H9 (cell line): Measurements from ENCODE around the gene DLG1. TPM values are rescaled to one million over a fixed set of nuclear protein-coding genes. Genes with fewer than 3 reads are reported as not detected.

ENCODE experiments used
- DNase-seq: peaks from one replicate; pipeline ENCODE4 v3.0.0-alpha.2; 2017
- H2AFZ ChIP-seq: one replicate; pipeline ENCODE4 v1.6.1; 2013; ENCODE audit warnings: mild to moderate bottlenecking, low read length, control low read depth, moderate library complexity
- H2AK5ac ChIP-seq: 2 replicates; pipeline ENCODE4 v1.6.1; 2013; ENCODE audit warnings: low read length, control low read depth, mixed read lengths; ENCODE audit not compliant: insufficient read length
- H2BK120ac ChIP-seq: one replicate; pipeline ENCODE4 v1.6.1; 2013; ENCODE audit warnings: low read depth, mild to moderate bottlenecking, low read length, control low read depth, inconsistent platforms; ENCODE audit not compliant: poor library complexity, severe bottlenecking
- H2BK12ac ChIP-seq: 2 replicates; pipeline ENCODE4 v1.6.1; 2013; ENCODE audit warnings: low read length, control low read depth, mixed read lengths, low read depth; ENCODE audit not compliant: insufficient read length
- H2BK15ac ChIP-seq: 2 replicates; pipeline ENCODE4 v1.6.1; 2013; ENCODE audit warnings: low read depth, low read length, control low read depth
- H2BK20ac ChIP-seq: one replicate; pipeline ENCODE4 v1.6.1; 2013; ENCODE audit warnings: low read depth, mild to moderate bottlenecking, low read length, control low read depth, inconsistent platforms; ENCODE audit not compliant: poor library complexity, severe bottlenecking
- H2BK5ac ChIP-seq: 2 replicates; pipeline ENCODE4 v1.6.1; 2013; ENCODE audit warnings: low read length, control low read depth, mixed read lengths; ENCODE audit not compliant: insufficient read length
- H3K14ac ChIP-seq: 2 replicates; pipeline ENCODE4 v1.6.1; 2013; ENCODE audit warnings: low read length, control low read depth; ENCODE audit not compliant: insufficient read depth
- H3K18ac ChIP-seq: 2 replicates; pipeline ENCODE4 v1.6.1; 2013; ENCODE audit warnings: low read depth, mild to moderate bottlenecking, mixed read lengths, low read length, control low read depth; ENCODE audit not compliant: insufficient read length
- H3K23ac ChIP-seq: 2 replicates; pipeline ENCODE4 v1.6.1; 2013; ENCODE audit warnings: low read length, control low read depth, mixed read lengths, low read depth; ENCODE audit not compliant: insufficient read length
- H3K23me2 ChIP-seq: 2 replicates; pipeline ENCODE4 v1.6.1; 2013; ENCODE audit warnings: low read depth, mild to moderate bottlenecking, mixed read lengths, low read length, control low read depth; ENCODE audit not compliant: insufficient read length, poor library complexity, severe bottlenecking
- H3K27ac ChIP-seq: 2 replicates; pipeline ENCODE4 v1.5.1; 2013; ENCODE audit warnings: low read length, control low read depth, mixed read lengths, low read depth; ENCODE audit not compliant: insufficient read length
- H3K27me3 ChIP-seq: 2 replicates; pipeline ENCODE4 v1.6.1; 2013; ENCODE audit warnings: low read length, control low read depth, inconsistent platforms; ENCODE audit not compliant: insufficient read depth
- H3K4ac ChIP-seq: 2 replicates; pipeline ENCODE4 v1.6.1; 2013; ENCODE audit warnings: low read depth, mild to moderate bottlenecking, control low read depth, inconsistent platforms, low read length, moderate library complexity
- H3K4me1 ChIP-seq: 2 replicates; pipeline ENCODE4 v1.6.1; 2013; ENCODE audit warnings: low read length, control low read depth, inconsistent platforms; ENCODE audit not compliant: insufficient read depth
- H3K4me2 ChIP-seq: 2 replicates; pipeline ENCODE4 v1.6.1; 2013; ENCODE audit warnings: low read length, control low read depth, mixed read lengths; ENCODE audit not compliant: insufficient read length, insufficient read depth
- H3K56ac ChIP-seq: 2 replicates; pipeline ENCODE4 v1.6.1; 2013; ENCODE audit warnings: low read depth, mild to moderate bottlenecking, mixed read lengths, low read length, control low read depth; ENCODE audit not compliant: insufficient read length
- H3K79me1 ChIP-seq: 2 replicates; pipeline ENCODE4 v1.6.1; 2013; ENCODE audit warnings: low read depth, mild to moderate bottlenecking, moderate library complexity, low read length, control low read depth, inconsistent platforms; ENCODE audit not compliant: insufficient read depth, poor library complexity, severe bottlenecking
- H3K79me2 ChIP-seq: 2 replicates; pipeline ENCODE4 v1.6.1; 2013; ENCODE audit warnings: low read length, control low read depth, inconsistent platforms; ENCODE audit not compliant: insufficient read depth
- H3K9ac ChIP-seq: 2 replicates; pipeline ENCODE4 v1.6.1; 2013; ENCODE audit warnings: low read length, control low read depth, mixed read lengths; ENCODE audit not compliant: insufficient read length; ENCODE audit errors: extremely low read depth
- H3K9me3 ChIP-seq: one replicate; pipeline ENCODE4 v1.6.1; 2013; ENCODE audit warnings: low read depth, low read length, inconsistent platforms; ENCODE audit not compliant: control insufficient read depth
- H3T11ph ChIP-seq: one replicate; pipeline ENCODE4 v1.6.1; 2013; ENCODE audit warnings: mild to moderate bottlenecking, low read length, control low read depth, inconsistent platforms
- H4K20me1 ChIP-seq: one replicate; pipeline ENCODE4 v1.6.1; 2013; ENCODE audit not compliant: control insufficient read depth, insufficient read length, insufficient read depth
- H4K5ac ChIP-seq: 2 replicates; pipeline ENCODE4 v1.6.1; 2013; ENCODE audit warnings: low read depth, mild to moderate bottlenecking, mixed read lengths, low read length, control low read depth; ENCODE audit not compliant: insufficient read length
- H4K8ac ChIP-seq: replicated peaks from 2 replicates; pipeline ENCODE4 v1.6.1; 2013; ENCODE audit warnings: low read length, control low read depth, mixed read lengths, low read depth; ENCODE audit not compliant: insufficient read length
- H4K91ac ChIP-seq: 2 replicates; pipeline ENCODE4 v1.6.1; 2013; ENCODE audit warnings: low read depth, mild to moderate bottlenecking, moderate library complexity, mixed read lengths, low read length, control low read depth; ENCODE audit not compliant: insufficient read length
- H3K27ac Mint-ChIP-seq, 3 experiments: 2 replicates in 2 of 3; 3 replicates in 1 of 3; pipeline ENCODE4 v1.8.0; 2020 to 2021; ENCODE audit warnings: mixed read lengths in 3 of 3, mild to moderate bottlenecking in 1 of 3, moderate library complexity in 1 of 3
- H3K27me3 Mint-ChIP-seq: 2 replicates; pipeline ENCODE4 v1.8.0; 2021; ENCODE audit warnings: low read depth, mild to moderate bottlenecking, moderate library complexity, mixed read lengths
- H3K36me3 Mint-ChIP-seq, 3 experiments: 2 replicates in 2 of 3; 3 replicates in 1 of 3; pipeline ENCODE4 v1.8.0; 2020 to 2021; ENCODE audit warnings: low read depth in 3 of 3, mixed read lengths in 3 of 3; ENCODE audit not compliant: insufficient read depth in 1 of 3
- H3K4me1 Mint-ChIP-seq, 2 experiments: 2 replicates each; pipeline ENCODE4 v1.8.0; 2020; ENCODE audit warnings: mixed read lengths in 2 of 2
- H3K4me3 Mint-ChIP-seq, 2 experiments: 2 replicates in 1 of 2; 3 replicates in 1 of 2; pipeline ENCODE4 v1.8.0; 2020 to 2021; ENCODE audit warnings: mild to moderate bottlenecking in 2 of 2, mixed read lengths in 2 of 2, moderate library complexity in 1 of 2
- H3K9me3 Mint-ChIP-seq, 2 experiments: 2 replicates in 1 of 2; 3 replicates in 1 of 2; pipeline ENCODE4 v1.8.0; 2020; ENCODE audit warnings: mild to moderate bottlenecking in 2 of 2, mixed read lengths in 2 of 2, moderate library complexity in 1 of 2
- WGBS: extraction: QIAGEN DNeasy Blood & Tissue Kit; methylation state at CpG from one replicate; pipeline ENCODE4 v1.1.7; 2013; ENCODE audit warnings: missing lambda C conversion rate, low lambda C conversion rate, mixed read lengths; ENCODE audit not compliant: insufficient read length; ENCODE audit errors: extremely low coverage; 5-methylcytosine and 5-hydroxymethylcytosine counted together
- total RNA-seq: library from RNA; stranded (reverse); gene quantifications from 2 replicates; pipeline ENCODE4 v1.2.1, GENCODE V29; 2021
- TF ChIP-seq, protein P1 (sequence below): fragments of 200-600 bp; sonication (generic); conservative IDR thresholded peaks from 3 replicates; pipeline ENCODE4 v1.8.0; 2021; ENCODE audit warnings: antibody characterized with exemption, mild to moderate bottlenecking

The DLG1 gene
- total RNA-seq, 1 experiment from 2014 or later, result 84.1 TPM

DNA sequence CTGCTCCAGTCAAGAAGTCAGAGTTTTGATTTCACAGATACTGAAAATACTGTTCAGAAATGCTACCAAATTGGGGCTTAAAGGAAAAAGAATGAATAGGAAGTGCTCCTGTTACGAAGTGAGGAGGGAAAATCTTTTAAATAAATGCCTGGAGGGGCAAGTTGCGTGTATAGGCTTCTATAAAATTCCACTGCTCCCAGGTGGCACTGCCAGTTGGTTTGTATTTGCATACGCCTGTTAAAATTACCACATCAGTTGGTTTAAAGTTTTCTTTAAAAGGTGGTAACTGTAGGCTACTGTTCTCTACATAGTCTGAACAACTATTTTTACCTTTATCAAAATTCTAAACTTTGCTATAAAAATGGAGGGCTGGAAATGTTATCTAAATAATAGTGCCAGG is 123.5 kb downstream of the DLG1 start:
- H3K27ac Mint-ChIP-seq, result no peak overlapping the region
- no peaks in the 10 kb centered on the region; a peak in 1 of 7 replicates for H3K36me3 Mint-ChIP-seq
- no peak overlapping the region for H3K4me2 ChIP-seq
- H2AFZ ChIP-seq, result no peak overlapping the region
- no peaks in the 10 kb centered on the region for H3K27me3 Mint-ChIP-seq
- H3K79me1 ChIP-seq, result no peaks in the 10 kb centered on the region
- no CpG with 5 or more reads among the region's 3 CpGs for WGBS
- H3K9me3 ChIP-seq, result no peaks in the 10 kb centered on the region
- no peaks in the 10 kb centered on the region for H3K27me3 ChIP-seq
- no peak overlapping the region for H3T11ph ChIP-seq
- TF ChIP-seq, protein P1, sequence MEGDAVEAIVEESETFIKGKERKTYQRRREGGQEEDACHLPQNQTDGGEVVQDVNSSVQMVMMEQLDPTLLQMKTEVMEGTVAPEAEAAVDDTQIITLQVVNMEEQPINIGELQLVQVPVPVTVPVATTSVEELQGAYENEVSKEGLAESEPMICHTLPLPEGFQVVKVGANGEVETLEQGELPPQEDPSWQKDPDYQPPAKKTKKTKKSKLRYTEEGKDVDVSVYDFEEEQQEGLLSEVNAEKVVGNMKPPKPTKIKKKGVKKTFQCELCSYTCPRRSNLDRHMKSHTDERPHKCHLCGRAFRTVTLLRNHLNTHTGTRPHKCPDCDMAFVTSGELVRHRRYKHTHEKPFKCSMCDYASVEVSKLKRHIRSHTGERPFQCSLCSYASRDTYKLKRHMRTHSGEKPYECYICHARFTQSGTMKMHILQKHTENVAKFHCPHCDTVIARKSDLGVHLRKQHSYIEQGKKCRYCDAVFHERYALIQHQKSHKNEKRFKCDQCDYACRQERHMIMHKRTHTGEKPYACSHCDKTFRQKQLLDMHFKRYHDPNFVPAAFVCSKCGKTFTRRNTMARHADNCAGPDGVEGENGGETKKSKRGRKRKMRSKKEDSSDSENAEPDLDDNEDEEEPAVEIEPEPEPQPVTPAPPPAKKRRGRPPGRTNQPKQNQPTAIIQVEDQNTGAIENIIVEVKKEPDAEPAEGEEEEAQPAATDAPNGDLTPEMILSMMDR, result no peak
- no peak overlapping the region for H3K9ac ChIP-seq
- no peak overlapping the region for H4K91ac ChIP-seq
- H3K79me2 ChIP-seq, result no peaks in the 10 kb centered on the region
- no peaks in the 10 kb centered on the region for H3K23me2 ChIP-seq
- H3K18ac ChIP-seq, result no peak overlapping the region
- no peaks in the 10 kb centered on the region; the same call in 1 of the 2 replicates for H3K4me1 ChIP-seq
- no peak overlapping the region for H3K56ac ChIP-seq
- peaks cover 18 to 23% of the 10 kb centered on the region in 2 experiments for H3K4me1 Mint-ChIP-seq
- no peak overlapping the region for H2BK15ac ChIP-seq
- no peaks in the 10 kb centered on the region for H3K9me3 Mint-ChIP-seq
- H3K4ac ChIP-seq, result no peak overlapping the region
- H3K27ac ChIP-seq, result no peak overlapping the region
- H2BK120ac ChIP-seq, result no peak overlapping the region
- no peak overlapping the region for H3K4me3 Mint-ChIP-seq
- H4K8ac ChIP-seq, result no peak overlapping the region
- H4K20me1 ChIP-seq, result no peaks in the 10 kb centered on the region
- H3K14ac ChIP-seq, result no peak overlapping the region
- H2BK12ac ChIP-seq, result no peak overlapping the region
- no peak overlapping the region for H2AK5ac ChIP-seq
- no peak overlapping the region for H3K23ac ChIP-seq
- no peak overlapping the region for H4K5ac ChIP-seq
- H2BK20ac ChIP-seq, result no peak overlapping the region
- DNase-seq, result no peak
- H2BK5ac ChIP-seq, result no peak overlapping the region
